K562 (cell line): ENCODE results near the gene ESRRB. TPM values are rescaled to one million over a fixed set of nuclear protein-coding genes. Genes with fewer than 3 reads are reported as not detected.

Source experiments
- ATAC-seq: fragments of 200-7000 bp; cut with Tn5 transposase; 3 replicates; pipeline ENCODE4 v1.9.1; 2020; ENCODE audit warnings: moderate library complexity
- BruUV-seq: library from RNA; stranded (reverse); fragments of 400-500 nt; replicated peaks from 2 replicates; lab custom pipeline; 2021; lab: Mats Ljungman, UMichigan
- CTCF ChIA-PET: fragments of 300-600 bp; formaldehyde crosslinking; extraction: SDS; loops from one replicate; lab custom pipeline; 2021; ENCODE audit warnings: low intra/inter-chr PET ratio; lab: Yijun Ruan, JAX
- POLR2A ChIA-PET: fragments of 300-600, 350-650 bp; sonication (Branson Sonifier 250); formaldehyde crosslinking; extraction: SDS; loops from one replicate; lab custom pipeline; 2021; ENCODE audit warnings: antibody characterized with exemption, inconsistent platforms; lab: Yijun Ruan, JAX
- DNase-seq, 4 experiments: peaks; one replicate each; pipeline versions ENCODE4 v3.0.0 to v3.0.0-alpha.2; 2011 to 2018; ENCODE audit warnings: low spot score in 3 of 4, mixed read lengths in 3 of 4; ENCODE audit errors: extremely low read depth in 1 of 4
- FAIRE-seq: peaks from 2 replicates; lab custom pipeline; 2011; peaks lifted over from hg19 to GRCh38; lab: Jason Lieb, UNC
- H2AFZ ChIP-seq: 2 replicates; pipeline ENCODE4 v1.6.0; 2011; ENCODE audit warnings: low read depth, low read length, control low read depth, inconsistent platforms
- H3K27ac ChIP-seq: fragments of 200-600 bp; 3 replicates; pipeline ENCODE4 v1.8.0; 2011; ENCODE audit warnings: low read depth, mild to moderate bottlenecking, control low read depth, inconsistent platforms, low read length, moderate library complexity, mixed read lengths; ENCODE audit errors: extremely low read depth
- H3K27me3 ChIP-seq, 2 experiments: fragments of 300-600 bp in 1 of 2; 2 replicates in 1 of 2; 3 replicates in 1 of 2; pipeline versions ENCODE4 v1.6.0 to v1.8.0; 2011; ENCODE audit warnings: inconsistent platforms in 2 of 2, low read length in 2 of 2, mild to moderate bottlenecking in 1 of 2, mixed read lengths in 1 of 2, moderate library complexity in 1 of 2; ENCODE audit not compliant: control insufficient read depth in 2 of 2, insufficient read depth in 2 of 2
- H3K36me3 ChIP-seq: fragments of 300-600 bp; 3 replicates; pipeline ENCODE4 v1.8.0; 2011; ENCODE audit warnings: mild to moderate bottlenecking, low read length, inconsistent platforms; ENCODE audit not compliant: control insufficient read depth, insufficient read depth
- H3K4me1 ChIP-seq, 2 experiments: fragments of 200-600 bp in 1 of 2; replicated peaks in 1 of 2; 2 replicates in 1 of 2; 3 replicates in 1 of 2; pipeline versions ENCODE4 v1.5.1 to v1.8.0; 2011; ENCODE audit warnings: inconsistent platforms in 2 of 2, low read length in 2 of 2, mild to moderate bottlenecking in 1 of 2, mixed read lengths in 1 of 2, moderate library complexity in 1 of 2; ENCODE audit not compliant: control insufficient read depth in 2 of 2, insufficient read depth in 2 of 2
- H3K4me2 ChIP-seq: 2 replicates; pipeline ENCODE4 v1.6.1; 2011; ENCODE audit warnings: low read length, control low read depth, inconsistent platforms, mixed read lengths; ENCODE audit not compliant: insufficient read depth
- H3K4me3 ChIP-seq: fragments of 200-600 bp; sonication (generic), shearing (Covaris generic); 2 replicates; pipeline ENCODE4 v1.5.1; 2016; ENCODE audit warnings: control low read depth, inconsistent platforms
- H3K79me2 ChIP-seq: fragments of 200-600 bp; 3 replicates; pipeline ENCODE4 v1.8.0; 2011; ENCODE audit warnings: low read length, inconsistent platforms; ENCODE audit not compliant: control insufficient read depth, insufficient read depth
- H3K9ac ChIP-seq, 2 experiments: 2 replicates each; pipeline versions ENCODE4 v1.6.0 to v1.6.1; 2011; ENCODE audit warnings: low read depth in 2 of 2, low read length in 2 of 2, control low read depth in 1 of 2, inconsistent platforms in 1 of 2, mild to moderate bottlenecking in 1 of 2, mixed read lengths in 1 of 2; ENCODE audit not compliant: insufficient read depth in 1 of 2
- H3K9me1 ChIP-seq: one replicate; pipeline ENCODE4 v1.6.0; 2011; ENCODE audit warnings: inconsistent platforms, mild to moderate bottlenecking, low read length, moderate library complexity; ENCODE audit not compliant: control insufficient read depth, insufficient read depth
- H3K9me3 ChIP-seq: replicated peaks from 2 replicates; pipeline ENCODE4 v1.5.1; 2011; ENCODE audit warnings: low read depth, low read length, inconsistent platforms; ENCODE audit not compliant: control insufficient read depth, insufficient read depth
- H4K20me1 ChIP-seq: replicated peaks from 2 replicates; pipeline ENCODE4 v1.6.1; 2011; ENCODE audit warnings: low read length, inconsistent platforms, mixed read lengths; ENCODE audit not compliant: control insufficient read depth, insufficient read depth
- ARHGAP35 ChIP-seq: fragments of 450-650 bp; IDR thresholded peaks from 2 replicates; pipeline ENCODE4 v1.6.1; 2018; ENCODE audit not compliant: partially characterized antibody
- CREM ChIP-seq: IDR thresholded peaks from 2 replicates; pipeline ENCODE4 v1.6.1; 2014; ENCODE audit warnings: antibody characterized with exemption, low read depth
- GATAD2A ChIP-seq: fragments of 450-650 bp; IDR thresholded peaks from 2 replicates; pipeline ENCODE4 v1.6.1; 2017
- HSF4 ChIP-seq: fragments of 250-450 bp; sonication (Bioruptor Pico); IDR thresholded peaks from 2 replicates; pipeline ENCODE4 v2.1.2; 2022; ENCODE audit warnings: mild to moderate bottlenecking, moderate library complexity, borderline replicate concordance
- PHF21A ChIP-seq: fragments of 450-650 bp; IDR thresholded peaks from 2 replicates; pipeline ENCODE4 v1.6.1; 2017; ENCODE audit warnings: low read depth, borderline replicate concordance
- POLR2G ChIP-seq: fragments of 200-400 bp; formaldehyde crosslinking; IDR thresholded peaks from 2 replicates; pipeline ENCODE4 v1.6.1; 2017; ENCODE audit warnings: low read depth, mild to moderate bottlenecking, antibody characterized with exemption, low read length, moderate library complexity
- RUNX1 ChIP-seq: sonication (generic); IDR thresholded peaks from 2 replicates; pipeline ENCODE4 v1.6.1; 2016; ENCODE audit warnings: antibody characterized with exemption, low read depth
- SIN3A ChIP-seq, 2 experiments: fragments of 150-350 bp in 1 of 2; IDR thresholded peaks; 2 replicates each; pipeline ENCODE4 v1.6.1; 2011 to 2016; ENCODE audit warnings: borderline replicate concordance in 2 of 2, low read depth in 2 of 2, low read length in 2 of 2, mild to moderate bottlenecking in 2 of 2, moderate library complexity in 2 of 2; ENCODE audit not compliant: control insufficient read depth in 1 of 2
- SMARCE1 ChIP-seq: fragments of 450-650 bp; IDR thresholded peaks from 2 replicates; pipeline ENCODE4 v1.7.1; 2016; ENCODE audit warnings: mild to moderate bottlenecking
- TEAD1 ChIP-seq, 2 experiments: fragments of 450-650 bp in 1 of 2; sonication (generic) in 1 of 2; formaldehyde crosslinking; IDR thresholded peaks; 2 replicates each; pipeline versions ENCODE4 v1.4.0 to v1.8.0; 2020 to 2022; ENCODE audit warnings: mild to moderate bottlenecking in 2 of 2, missing genetic modification reagents in 1 of 2
- TEAD4 ChIP-seq, 2 experiments: sonication (generic) in 1 of 2; formaldehyde crosslinking in 1 of 2; IDR thresholded peaks; 2 replicates each; pipeline versions ENCODE4 v1.6.1 to v1.8.0; 2012 to 2022; ENCODE audit warnings: borderline replicate concordance in 1 of 2, inconsistent platforms in 1 of 2, low read length in 1 of 2, mild to moderate bottlenecking in 1 of 2, missing genetic modification reagents in 1 of 2
- ZFP36 ChIP-seq: fragments of 150-350 bp; IDR thresholded peaks from 2 replicates; pipeline ENCODE4 v1.6.1; 2018; ENCODE audit warnings: low read length, low read depth; ENCODE audit not compliant: partially characterized antibody
- ZFX ChIP-seq: sonication (generic); formaldehyde crosslinking; IDR thresholded peaks from 2 replicates; pipeline ENCODE4 v1.8.0; 2022; ENCODE audit warnings: mild to moderate bottlenecking, missing genetic modification reagents, moderate library complexity
- ZNF561 ChIP-seq: fragments of 450-650 bp; formaldehyde crosslinking; conservative IDR thresholded peaks from 2 replicates; pipeline ENCODE4 v1.4.0; 2020; ENCODE audit warnings: mild to moderate bottlenecking, moderate library complexity
- WGBS: fragments of 100-300 bp; shearing (Covaris generic); methylation state at CpG from one replicate; pipeline ENCODE4 v1.1.6; 2016; ENCODE audit warnings: low coverage, mixed read lengths; ENCODE audit not compliant: insufficient coverage; ENCODE audit errors: missing lambda C conversion rate; 5-methylcytosine and 5-hydroxymethylcytosine counted together
- in situ Hi-C: fragments of 300-500 bp; cut with MboI; formaldehyde crosslinking; loops from 4 replicates; pipeline ENCODE4 v1.15.0; 2018; ENCODE audit warnings: inconsistent platforms, mixed read lengths
- intact Hi-C: fragments of 100-400 bp; cut with micrococcal nuclease; formaldehyde crosslinking; loops from 2 replicates; pipeline ENCODE4 v1.14.2; 2022
- polyA plus RNA-seq, 8 experiments: library from polyadenylated mRNA; depleted of rRNA in 4 of 8; stranded (reverse) in 5 of 8; unstranded in 3 of 8; fragments of >200 nt; fragmentation: Nextera tagmentation in 2 of 8; fragmentation: Illumina TruSeq in 1 of 8; extraction: Ambion mirVana in 2 of 8; extraction: Trizol in 1 of 8; gene quantifications; 2 replicates each; pipeline versions ENCODE4 v1.2.1 to v1.2.3, GENCODE V29; 2011 to 2014; ENCODE audit warnings: inconsistent platforms in 1 of 8, missing spikeins in 1 of 8
- total RNA-seq, 7 experiments: library from RNA; depleted of rRNA in 6 of 7; stranded (reverse); fragments of >200 nt in 6 of 7; fragmentation: Illumina TruSeq in 2 of 7; extraction: Trizol in 2 of 7; gene quantifications; 2 replicates each; pipeline versions ENCODE4 v1.2.1 to v1.2.3, GENCODE V29; 2011 to 2021; ENCODE audit warnings: low replicate concordance in 1 of 7
- TF ChIP-seq, protein P1 (sequence below), 3 experiments: fragments of 200-800 bp in 1 of 3; sonication (Bioruptor generic) in 1 of 3; sonication (generic) in 1 of 3; formaldehyde crosslinking in 1 of 3; IDR thresholded peaks; 2 replicates each; pipeline versions ENCODE4 v1.6.1 to v1.8.0; 2016 to 2022; ENCODE audit warnings: mild to moderate bottlenecking in 2 of 3, missing compliant biosample characterization in 2 of 3, missing genetic modification characterization in 2 of 3, missing genetic modification reagents in 1 of 3

ESRRB gene
- total and polyA plus RNA-seq, 9 of the 15 experiments (the other 6 are each of a cell fraction or from before 2014, with no cell fraction given): 3.2 to 24.7 (median 14.5) TPM

DNA sequence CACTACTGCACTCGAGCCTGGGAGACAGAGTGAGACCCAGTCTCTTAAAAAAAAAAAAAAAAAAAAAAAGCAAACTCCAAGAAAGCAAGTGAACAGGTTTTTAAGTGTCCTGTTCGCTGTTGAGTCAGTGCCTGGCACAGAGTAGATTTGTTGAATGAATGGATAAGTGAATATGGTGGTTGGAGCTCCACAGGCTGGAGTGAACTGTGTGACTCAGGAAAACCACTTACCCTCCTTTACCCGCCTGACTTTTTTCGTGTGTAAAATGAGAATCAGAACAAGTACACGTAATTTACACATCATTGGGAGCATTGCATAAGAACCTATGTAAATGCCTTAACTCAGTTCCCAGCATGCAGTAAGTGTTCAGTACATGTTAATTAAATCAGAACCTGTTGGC, 24.0 kb upstream of the ESRRB start:
- H3K9ac ChIP-seq: no peak overlapping the region
- no peak overlapping the region for H3K27ac ChIP-seq
- TF ChIP-seq PHF21A (no peak), RUNX1 (no peak), SIN3A (IDR thresholded peaks at IDR 0.05; ENCODE audit: borderline replicate concordance in 2 of 2, control insufficient read depth in 1 of 2, low read depth in 2 of 2, low read length in 2 of 2) (no peak), ZFX (CRISPR knock-in tag) (no peak), ZFP36 (no peak), TEAD4 (IDR thresholded peaks at IDR 0.05; ENCODE audit: low read length) (no peak), TEAD4 (CRISPR knock-in tag; IDR thresholded peaks at IDR 0.05; ENCODE audit: borderline replicate concordance) (no peak), CREM (no peak), SMARCE1 (no peak), POLR2G (no peak), ARHGAP35 (no peak), TEAD1 (CRISPR knock-in tag; IDR thresholded peaks at IDR 0.05) (no peak), HSF4 (CRISPR knock-in tag) (no peak), ZNF561 (CRISPR knock-in tag) (no peak), GATAD2A (no peak)
- TF ChIP-seq, protein P1, sequence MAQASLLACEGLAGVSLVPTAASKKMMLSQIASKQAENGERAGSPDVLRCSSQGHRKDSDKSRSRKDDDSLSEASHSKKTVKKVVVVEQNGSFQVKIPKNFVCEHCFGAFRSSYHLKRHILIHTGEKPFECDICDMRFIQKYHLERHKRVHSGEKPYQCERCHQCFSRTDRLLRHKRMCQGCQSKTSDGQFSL (CRISPR knock-in tag; IDR thresholded peaks at IDR 0.05): no peak
- TF ChIP-seq, protein P1 (tag; IDR thresholded peaks at IDR 0.05): no peak
- in situ Hi-C loops (no loop called here), intact Hi-C loops (no loop called here)
- no peak overlapping the region for H3K4me2 ChIP-seq
- H3K4me3 ChIP-seq: no peak overlapping the region
- no peak overlapping the region for H2AFZ ChIP-seq
- H3K9me1 ChIP-seq: no peaks in the 10 kb centered on the region
- ChIA-PET POLR2A (interaction anchor here (0.8 kb wide), 1 partner anchor 246 kb away, joined by 3 read pairs; no protein-coding TSS in a partner anchor), CTCF (no interaction called here)
- ATAC-seq (no peak), FAIRE-seq (no peak), DNase-seq (no peak)
- no TSS peak for BruUV-seq
- no peaks in the 10 kb centered on the region for H3K27me3 ChIP-seq
- no peaks in the 10 kb centered on the region for H3K4me1 ChIP-seq
- no peaks in the 10 kb centered on the region; the same call in 1 of the 3 replicates for H3K36me3 ChIP-seq
- no peaks in the 10 kb centered on the region for H4K20me1 ChIP-seq
- H3K9me3 ChIP-seq: no peaks in the 10 kb centered on the region
- WGBS: 90% methylated on average over 4 of the region's 5 CpGs
- H3K79me2 ChIP-seq: no peaks in the 10 kb centered on the region; the same call in 2 of the 3 replicates
